Measurements from ENCODE around the gene TMEM130. TPM values are rescaled to one million over a fixed set of nuclear protein-coding genes. Genes with fewer than 3 reads are reported as not detected.

TMEM130 gene, protein sequence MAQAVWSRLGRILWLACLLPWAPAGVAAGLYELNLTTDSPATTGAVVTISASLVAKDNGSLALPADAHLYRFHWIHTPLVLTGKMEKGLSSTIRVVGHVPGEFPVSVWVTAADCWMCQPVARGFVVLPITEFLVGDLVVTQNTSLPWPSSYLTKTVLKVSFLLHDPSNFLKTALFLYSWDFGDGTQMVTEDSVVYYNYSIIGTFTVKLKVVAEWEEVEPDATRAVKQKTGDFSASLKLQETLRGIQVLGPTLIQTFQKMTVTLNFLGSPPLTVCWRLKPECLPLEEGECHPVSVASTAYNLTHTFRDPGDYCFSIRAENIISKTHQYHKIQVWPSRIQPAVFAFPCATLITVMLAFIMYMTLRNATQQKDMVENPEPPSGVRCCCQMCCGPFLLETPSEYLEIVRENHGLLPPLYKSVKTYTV
- total RNA-seq (2014; rRNA removed; shearing (Covaris generic)): 1.2 and 2.5 TPM in 2 replicates

DNA sequence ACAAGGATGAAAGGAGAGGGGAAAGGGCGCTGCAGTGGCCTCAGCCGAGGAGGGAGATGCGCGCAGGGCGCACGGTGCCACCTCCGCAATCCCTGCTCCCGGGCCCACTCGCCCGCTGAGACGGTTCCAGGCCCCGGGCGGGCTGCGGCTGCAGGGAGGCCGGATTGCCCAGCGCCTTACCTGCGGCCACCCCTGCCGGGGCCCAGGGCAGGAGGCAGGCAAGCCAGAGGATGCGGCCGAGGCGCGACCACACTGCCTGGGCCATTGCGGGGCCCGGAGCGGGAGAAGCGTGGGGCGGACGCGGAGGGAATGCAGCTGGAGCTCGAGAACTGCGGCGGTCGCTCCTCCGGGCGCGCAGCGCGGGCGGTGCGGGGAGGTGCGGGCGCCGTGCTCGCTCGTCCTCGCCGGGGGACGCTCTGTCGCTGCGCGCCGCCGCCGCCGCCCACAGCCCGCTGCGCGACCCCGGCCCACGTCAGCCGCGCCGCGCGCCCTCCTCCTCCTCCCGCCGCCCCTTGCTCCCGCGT lies at the start of gene TMEM130:
Gene TMEM130, minus strand, starts transcription at position 418 of the 524 bp plus-strand sequence. Its CDS starts 153 bp downstream, at position 265.
- no peak for DNase-seq (ENCODE audit: low spot score)

DNA sequence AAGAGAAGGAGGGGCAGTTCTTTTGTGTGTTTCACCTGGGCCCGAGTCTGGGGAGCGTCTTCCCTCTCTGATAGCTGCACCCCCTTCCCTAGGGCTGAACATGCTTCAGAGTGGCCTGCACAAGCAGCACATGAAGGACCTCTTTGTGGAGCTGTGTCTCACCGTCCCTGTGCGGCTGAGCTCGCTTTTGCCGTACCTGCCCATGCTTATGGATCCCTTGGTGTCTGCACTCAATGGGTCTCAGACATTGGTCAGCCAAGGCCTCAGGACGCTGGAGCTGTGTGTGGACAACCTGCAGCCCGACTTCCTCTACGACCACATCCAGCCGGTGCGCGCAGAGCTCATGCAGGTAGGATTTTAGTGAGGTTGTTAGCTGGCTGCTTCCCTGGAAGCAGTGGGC lies 47.5 kb upstream of the TMEM130 start:
- no peak for DNase-seq (ENCODE audit: low spot score)

GRCh38 chr7:98913612-98914011 lies 43.8 kb upstream of the TMEM130 start:
- no peak for DNase-seq (ENCODE audit: low spot score)

- DNase-seq (ENCODE audit: low spot score): no peak
These were observed 43.2 kb upstream of the TMEM130 start for GRCh38 chr7:98913026-98913425.

DNA sequence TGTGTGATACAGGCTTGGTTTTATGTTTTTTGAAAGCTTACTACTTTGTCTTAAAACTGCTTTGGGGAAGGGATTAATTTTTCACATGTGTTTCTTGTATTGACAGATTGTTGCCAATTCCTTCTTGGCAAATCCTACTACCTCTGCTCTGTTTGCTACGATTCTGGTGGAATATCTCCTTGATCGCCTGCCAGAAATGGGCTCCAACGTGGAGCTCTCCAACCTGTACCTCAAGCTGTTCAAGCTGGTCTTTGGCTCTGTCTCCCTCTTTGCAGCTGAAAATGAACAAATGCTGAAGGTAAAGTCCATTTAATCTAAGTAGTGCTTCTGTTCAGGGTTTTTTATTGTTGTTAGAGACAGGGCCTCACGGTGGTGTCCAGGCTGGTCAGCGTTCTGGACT lies 42.1 kb upstream of the TMEM130 start:
- DNase-seq (ENCODE audit: low spot score): no peak

DNA sequence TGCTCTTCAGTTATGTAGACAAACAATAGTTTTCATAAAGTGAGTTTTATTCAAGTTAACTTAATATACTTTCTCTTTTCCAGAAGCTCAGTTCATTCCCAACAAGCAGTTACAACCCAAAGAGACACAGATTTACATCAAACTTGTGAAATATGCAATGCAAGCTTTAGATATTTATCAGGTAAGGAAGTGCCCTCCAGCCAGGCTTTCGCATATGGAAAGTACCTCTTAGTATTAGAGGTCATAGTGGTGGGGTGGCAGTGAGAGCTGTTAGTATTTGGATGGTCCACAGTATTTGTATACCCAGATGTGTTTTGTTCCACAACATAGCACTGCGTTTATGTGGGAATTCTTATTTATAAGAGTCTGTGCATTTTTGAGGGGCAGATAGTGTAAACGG lies 40.6 kb upstream of the TMEM130 start:
- no peak for DNase-seq (ENCODE audit: low spot score)

- no peak for DNase-seq (ENCODE audit: low spot score)
These were observed 39.7 kb upstream of the TMEM130 start for GRCh38 chr7:98909487-98909886.

- DNase-seq (ENCODE audit: low spot score): no peak
These were observed 38.8 kb upstream of the TMEM130 start for GRCh38 chr7:98908585-98908984.

- no peak for DNase-seq (ENCODE audit: low spot score)
These were observed 37.8 kb upstream of the TMEM130 start for GRCh38 chr7:98907570-98907969.

DNA sequence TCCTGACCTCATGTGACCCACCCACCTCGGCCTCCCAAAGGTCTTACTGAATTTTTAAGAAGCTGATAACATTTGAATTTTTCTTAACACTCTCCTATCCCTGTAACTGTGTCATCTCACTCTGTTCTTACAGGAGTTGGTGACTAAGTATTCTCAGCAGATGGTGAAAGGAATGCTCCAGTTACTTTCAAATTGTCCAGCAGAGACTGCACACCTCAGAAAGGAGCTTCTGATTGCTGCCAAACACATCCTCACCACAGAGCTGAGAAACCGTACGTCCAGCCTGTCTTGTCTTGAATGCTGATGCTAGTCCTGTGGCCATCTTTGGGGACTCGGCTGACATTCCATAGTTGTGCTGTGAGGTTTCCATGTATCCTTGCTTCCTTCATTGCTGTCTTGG lies 33.4 kb upstream of the TMEM130 start:
- DNase-seq (ENCODE audit: low spot score): no peak

GRCh38 chr7:98902523-98902922 lies 32.7 kb upstream of the TMEM130 start:
- peak; percentile 63 for DNase-seq (ENCODE audit: low spot score)

DNA sequence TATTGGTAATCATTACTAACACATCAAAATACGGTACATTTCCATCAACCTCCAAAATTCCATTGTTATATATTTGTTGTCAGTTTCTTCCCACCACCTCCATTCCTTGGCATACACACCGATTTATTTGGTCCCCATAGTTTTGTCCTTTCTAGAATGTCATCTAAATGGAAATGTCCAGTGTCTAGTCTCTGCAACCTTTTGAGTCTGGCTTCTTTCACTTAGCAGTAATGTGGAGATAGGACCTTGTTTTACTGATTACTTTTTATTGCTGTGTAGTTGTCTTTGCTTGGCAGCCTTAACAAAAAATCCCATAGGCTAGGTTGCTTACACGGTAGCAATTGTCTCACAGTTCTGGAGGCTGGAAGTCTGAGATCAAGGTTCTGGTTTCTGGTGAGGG lies 31.0 kb upstream of the TMEM130 start:
- DNase-seq (ENCODE audit: low spot score): no peak

GRCh38 chr7:98899816-98900215 lies 30.0 kb upstream of the TMEM130 start:
- no peak for DNase-seq (ENCODE audit: low spot score)

DNA sequence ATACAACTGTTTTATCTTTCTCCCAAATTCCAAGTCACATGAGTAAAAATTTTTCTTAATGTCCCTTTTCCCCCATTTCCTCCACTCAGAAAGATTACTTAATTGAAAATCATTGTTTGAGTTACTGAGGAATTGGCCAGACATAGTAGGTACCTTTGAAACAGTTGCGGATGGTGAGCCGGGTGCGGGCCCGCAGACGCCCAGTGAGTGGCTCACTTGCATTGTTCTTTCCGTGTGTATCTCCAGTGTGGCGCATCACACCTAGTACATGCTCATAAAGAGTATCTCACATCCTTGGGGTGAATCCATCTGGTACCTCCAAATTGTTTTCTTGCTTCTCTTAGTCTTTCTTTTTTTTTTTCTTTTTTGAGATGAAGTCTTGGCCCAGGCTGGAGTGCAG lies 22.8 kb upstream of the TMEM130 start:
- no peak for DNase-seq (ENCODE audit: low spot score)

DNA sequence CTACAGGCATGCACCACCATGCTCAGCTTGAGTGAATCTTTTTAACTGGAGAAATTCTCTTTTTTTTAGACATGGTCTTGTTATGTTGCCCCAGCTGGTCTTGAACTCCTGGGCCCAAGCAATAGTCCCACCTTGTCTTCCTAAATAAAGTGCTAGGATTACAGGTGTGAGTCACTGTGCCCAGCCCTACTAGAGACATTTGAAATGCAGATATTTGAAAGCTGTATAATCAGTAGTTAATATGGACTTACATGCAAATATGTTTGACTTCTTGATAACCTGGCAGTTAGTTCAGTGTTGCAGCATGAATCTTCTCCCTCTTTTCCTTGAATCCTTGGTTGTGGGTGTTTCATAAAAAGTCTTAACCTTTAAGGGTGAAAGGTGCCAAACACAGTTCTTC lies 17.2 kb upstream of the TMEM130 start:
- DNase-seq (ENCODE audit: low spot score): no peak

DNA sequence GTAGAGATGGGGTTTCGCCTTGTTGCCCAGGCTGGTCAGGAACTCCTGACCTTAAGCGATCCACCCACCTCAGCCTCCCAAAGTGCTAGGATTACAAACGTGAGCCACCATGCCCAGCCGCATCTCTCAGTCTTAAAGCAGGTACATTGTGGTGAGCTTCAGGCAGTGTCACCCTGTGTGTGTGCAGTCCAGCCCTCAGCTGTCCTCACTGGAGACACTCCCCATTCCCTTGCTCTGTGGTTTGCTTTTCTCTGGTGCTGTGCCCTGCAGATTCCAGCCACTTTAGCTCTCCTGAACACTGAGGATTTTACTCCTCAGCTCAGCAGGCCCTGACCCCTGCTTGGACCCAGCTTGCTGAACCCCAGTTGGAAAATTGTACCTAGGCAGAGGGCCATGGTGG lies 14.6 kb upstream of the TMEM130 start:
- no peak for DNase-seq (ENCODE audit: low spot score)

- no peak for DNase-seq (ENCODE audit: low spot score)
These were observed 11.9 kb upstream of the TMEM130 start for GRCh38 chr7:98881561-98882315.

DNA sequence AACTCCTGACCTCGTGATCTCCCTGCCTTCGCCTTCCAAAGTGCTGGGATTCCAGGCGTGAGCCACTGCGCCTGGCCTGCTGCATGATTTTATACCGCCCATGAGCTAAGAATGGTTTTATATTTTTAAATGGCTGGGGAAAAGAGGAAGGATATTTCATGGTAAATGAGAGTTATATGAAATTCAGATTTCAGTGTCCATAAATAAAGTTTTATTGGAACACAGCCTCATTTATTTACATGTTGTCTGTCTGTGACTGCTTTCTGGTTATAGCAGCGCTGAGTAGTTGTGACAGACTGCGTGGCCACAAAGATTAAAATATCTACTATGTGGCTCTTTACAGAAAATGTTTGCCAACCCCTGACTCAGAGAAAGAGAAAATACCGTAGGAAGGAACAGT lies 10.7 kb upstream of the TMEM130 start:
- no peak for DNase-seq (ENCODE audit: low spot score)

DNA sequence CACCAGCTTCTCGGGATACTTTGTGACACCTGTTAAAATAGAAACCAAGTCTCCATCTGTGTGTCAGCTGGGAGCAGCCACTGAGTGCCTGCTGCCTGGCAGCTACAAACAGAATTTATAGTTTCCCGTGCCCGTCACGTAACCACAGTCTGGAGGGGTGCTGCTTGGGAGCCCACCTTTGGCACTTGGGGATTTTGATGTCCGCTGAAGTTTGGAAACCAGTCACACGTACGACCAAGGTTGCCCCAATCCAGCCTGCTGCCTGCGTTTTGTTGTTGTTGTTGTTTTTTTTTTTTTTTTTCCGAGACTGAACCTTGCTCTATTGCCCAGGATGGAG lies 10.1 kb upstream of the TMEM130 start:
- no peak for DNase-seq (ENCODE audit: low spot score)

- peak; percentile 39 for DNase-seq (ENCODE audit: low spot score)
These were observed 9.6 kb upstream of the TMEM130 start for GRCh38 chr7:98879198-98879978.

GRCh38 chr7:98878365-98879197 lies 8.8 kb upstream of the TMEM130 start, which contains the start of gene TRRAP:
TSS of gene TRRAP (plus strand) at chr7:98878532. CDS start at chr7:98881151, 2,619 bp downstream.
- DNase-seq (ENCODE audit: low spot score): no peak
